Activated CD4-positive, alpha-beta T cell treated with anti-CD3 and anti-CD28 coated beads, Interleukin-2, amount 10 ng/mL, durations not matched to agents 24 days and 14 days (primary cell): ENCODE measurements around the gene FAM163B. TPM values are rescaled to one million over a fixed set of nuclear protein-coding genes. Genes with fewer than 3 reads are reported as not detected.
A peak's percentile ranks its signal among the peaks of the same experiment; 100 is the strongest.

Experiments used
- DNase-seq: peaks from one replicate; pipeline ENCODE4 v3.0.0; 2022
- H3K27ac Mint-ChIP-seq: one replicate; pipeline ENCODE4 v1.8.0; 2022; ENCODE audit warnings: mild to moderate bottlenecking, mixed read lengths
- H3K27me3 Mint-ChIP-seq: one replicate; pipeline ENCODE4 v1.8.0; 2022; ENCODE audit warnings: mixed read lengths
- H3K36me3 Mint-ChIP-seq: one replicate; pipeline ENCODE4 v1.8.0; 2022; ENCODE audit warnings: low read depth, mild to moderate bottlenecking, mixed read lengths
- H3K4me1 Mint-ChIP-seq: one replicate; pipeline ENCODE4 v1.8.0; 2021; ENCODE audit warnings: mixed read lengths
- H3K4me3 Mint-ChIP-seq: one replicate; pipeline ENCODE4 v1.8.0; 2022; ENCODE audit warnings: mild to moderate bottlenecking, moderate library complexity, mixed read lengths
- H3K9me3 Mint-ChIP-seq: one replicate; pipeline ENCODE4 v1.8.0; 2021; ENCODE audit warnings: mixed read lengths
- intact Hi-C: fragments of 100-400 bp; cut with micrococcal nuclease; formaldehyde crosslinking; loops from one replicate; pipeline ENCODE4 v1.15.1; 2023
- total RNA-seq: library from RNA; stranded (reverse); gene quantifications from 2 replicates; pipeline ENCODE4 v1.2.3, GENCODE V29; 2022

Gene FAM163B
- total RNA-seq, 1 donor from 2014 or later: not detected

- intact Hi-C loops: no loop called here
- Mint-ChIP-seq H3K36me3 (no peaks in the 10 kb centered on the region), H3K4me3 (no peak overlapping the region), H3K9me3 (peaks cover 12% of the 10 kb centered on the region), H3K4me1 (no peaks in the 10 kb centered on the region), H3K27ac (no peak overlapping the region), H3K27me3 (no peaks in the 10 kb centered on the region)
- DNase-seq: no peak
Measured at GRCh38 chr9:133591985-133592384, 17.2 kb downstream of the FAM163B start.

DNA sequence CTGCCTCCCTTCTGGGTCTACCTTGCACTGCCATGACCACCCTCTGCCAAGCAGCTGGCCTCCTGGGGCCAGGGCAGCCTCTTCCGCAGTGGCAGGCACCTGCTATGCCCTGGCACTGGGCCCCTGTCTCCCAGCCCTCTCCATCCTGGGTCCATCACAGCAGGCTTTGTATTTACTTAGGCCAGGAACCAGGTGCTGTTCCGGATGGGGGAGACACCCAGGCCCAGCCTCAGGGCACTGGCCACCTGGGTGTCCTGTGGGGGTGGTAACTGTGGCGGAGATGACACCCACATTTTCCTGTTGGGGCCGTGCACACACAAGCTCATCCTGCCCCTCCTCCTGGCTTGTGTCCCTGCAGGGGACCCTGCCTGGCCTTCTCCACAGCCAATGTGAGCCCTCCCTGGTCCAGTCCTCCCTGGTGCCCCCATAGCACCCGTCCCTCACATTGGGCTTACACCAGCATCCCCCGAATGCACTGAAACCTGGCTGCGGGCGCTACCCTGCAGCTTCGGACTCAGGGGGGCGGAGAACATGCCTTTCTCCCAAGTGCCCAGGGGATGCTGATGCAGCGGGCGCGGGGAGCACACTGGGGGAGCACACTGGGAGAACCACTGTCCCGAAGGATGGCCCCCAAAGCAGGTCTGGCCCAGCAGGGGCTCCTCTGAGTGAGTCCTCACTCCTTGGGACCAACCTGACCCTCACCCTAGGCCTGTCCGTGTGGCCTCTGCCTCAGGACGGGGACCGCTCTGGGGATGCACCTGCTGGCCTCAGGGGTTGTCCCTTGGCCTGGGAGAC, 17.9 kb downstream of the FAM163B start:
- Mint-ChIP-seq H3K9me3 (peaks cover 10% of the 10 kb centered on the region), H3K4me1 (no peaks in the 10 kb centered on the region), H3K27me3 (no peaks in the 10 kb centered on the region), H3K36me3 (no peaks in the 10 kb centered on the region), H3K4me3 (no peak overlapping the region), H3K27ac (no peak overlapping the region)
- intact Hi-C loops: no loop called here
- DNase-seq: no peak

DNA sequence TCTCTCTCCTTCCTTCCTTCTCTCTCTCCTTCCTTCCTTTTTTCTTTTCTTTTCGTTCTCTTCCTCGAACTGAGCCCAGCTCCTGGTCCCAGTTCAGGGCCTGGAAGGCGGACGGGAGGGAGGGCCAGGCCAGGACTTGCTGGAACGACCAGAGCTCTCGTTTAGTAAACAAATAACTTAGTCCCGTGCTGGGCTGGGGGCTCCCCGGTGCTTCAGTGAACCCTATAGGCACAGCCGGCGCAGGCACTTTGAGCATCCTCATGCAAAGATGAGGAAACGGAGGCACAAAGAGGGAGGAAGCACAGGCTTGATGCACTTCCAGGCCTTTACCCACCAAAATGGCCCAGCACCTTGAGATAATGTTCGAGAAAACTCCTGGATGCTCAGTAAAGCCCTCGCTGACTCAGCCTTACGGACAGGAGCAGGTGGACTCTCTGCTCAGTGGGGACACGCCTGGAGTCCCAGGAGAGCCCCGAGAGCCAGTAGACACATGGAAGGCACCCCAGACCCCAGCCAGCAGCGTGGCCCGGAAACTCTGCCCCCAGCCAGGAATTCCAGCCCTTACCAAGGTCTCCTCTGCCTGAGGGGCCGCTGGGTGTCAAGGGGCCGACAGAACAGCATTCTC, 18.8 kb downstream of the FAM163B start:
- intact Hi-C loops: no loop called here
- H3K4me3 Mint-ChIP-seq: no peak overlapping the region
- no peaks in the 10 kb centered on the region for H3K36me3 Mint-ChIP-seq
- H3K4me1 Mint-ChIP-seq: no peaks in the 10 kb centered on the region
- DNase-seq: no peak
- H3K27me3 Mint-ChIP-seq: peaks cover 4% of the 10 kb centered on the region
- H3K9me3 Mint-ChIP-seq: peaks cover 5% of the 10 kb centered on the region
- H3K27ac Mint-ChIP-seq: no peak overlapping the region

DNA sequence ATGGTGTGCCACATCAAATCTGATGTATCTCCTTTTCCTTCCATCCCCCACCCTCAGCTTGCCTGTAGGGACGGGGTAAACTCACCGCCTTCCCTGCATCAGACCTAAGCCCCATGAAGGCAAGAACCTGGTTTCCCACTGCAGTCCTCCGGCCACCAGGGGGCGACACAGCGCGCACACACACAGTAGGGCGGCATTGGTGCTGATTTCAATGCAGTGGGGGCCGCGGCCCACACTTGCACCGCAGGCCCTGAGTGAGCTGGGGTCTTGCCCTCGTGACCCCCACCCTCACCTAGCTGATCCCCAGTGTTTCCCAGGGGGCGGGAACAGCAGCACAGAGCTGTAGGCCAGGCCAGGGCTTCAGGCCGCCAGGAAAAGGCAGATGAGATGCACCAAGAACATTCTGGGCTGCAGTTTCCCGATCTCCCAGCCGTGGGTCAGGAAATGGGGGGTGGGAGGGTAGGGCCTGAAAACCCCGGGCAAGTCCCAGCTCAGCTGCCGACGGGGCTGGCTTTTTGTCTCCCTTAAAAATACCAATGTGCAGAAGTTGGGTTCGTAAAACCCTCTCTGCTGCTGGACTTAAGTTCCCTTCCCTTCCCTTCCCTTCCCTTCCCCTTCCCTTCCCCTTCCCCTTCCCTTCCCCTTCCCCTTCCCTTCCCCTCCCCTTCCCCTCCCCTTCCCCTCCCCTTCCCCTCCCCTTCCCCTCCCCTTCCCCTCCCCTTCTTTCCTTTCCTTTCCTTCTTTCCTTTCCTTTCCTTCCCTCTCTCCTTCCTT, 19.5 kb downstream of the FAM163B start:
- DNase-seq: peak; percentile 77
- Mint-ChIP-seq H3K4me1 (no peaks in the 10 kb centered on the region), H3K4me3 (no peak overlapping the region), H3K36me3 (no peaks in the 10 kb centered on the region), H3K9me3 (peaks cover 5% of the 10 kb centered on the region), H3K27ac (no peak overlapping the region), H3K27me3 (peaks cover 9% of the 10 kb centered on the region)
- intact Hi-C loops: loop anchor here (10.0 kb wide), 1 partner anchor 135 kb away; no protein-coding TSS in a partner anchor

DNA sequence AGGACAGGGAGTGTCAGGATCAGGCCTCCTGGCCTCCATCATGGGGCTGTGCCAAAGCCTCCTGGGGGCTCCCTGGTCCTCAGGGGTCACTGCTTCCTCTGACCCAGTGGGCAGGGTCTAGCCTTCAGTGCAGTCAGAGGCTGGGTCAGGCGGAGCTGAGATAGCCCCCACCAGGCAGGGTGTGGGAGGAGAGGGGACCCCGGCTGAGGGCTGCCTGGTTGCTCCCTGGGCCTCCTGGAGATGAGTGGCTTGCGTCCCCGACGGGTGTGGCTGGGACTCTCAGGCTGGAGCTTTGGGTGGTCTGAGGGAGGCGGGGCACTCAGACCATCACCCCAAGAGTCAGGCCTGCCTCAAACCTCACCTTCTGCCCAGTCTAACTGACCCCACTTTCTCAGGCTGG, 21.7 kb downstream of the FAM163B start:
- Mint-ChIP-seq H3K27me3 (peaks cover 17% of the 10 kb centered on the region), H3K4me1 (no peaks in the 10 kb centered on the region), H3K27ac (no peak overlapping the region), H3K9me3 (peaks cover 5% of the 10 kb centered on the region), H3K36me3 (no peaks in the 10 kb centered on the region), H3K4me3 (no peak overlapping the region)
- intact Hi-C loops: loop anchor here (10.0 kb wide), 1 partner anchor 137 kb away; no protein-coding TSS in a partner anchor
- no peak for DNase-seq

DNA sequence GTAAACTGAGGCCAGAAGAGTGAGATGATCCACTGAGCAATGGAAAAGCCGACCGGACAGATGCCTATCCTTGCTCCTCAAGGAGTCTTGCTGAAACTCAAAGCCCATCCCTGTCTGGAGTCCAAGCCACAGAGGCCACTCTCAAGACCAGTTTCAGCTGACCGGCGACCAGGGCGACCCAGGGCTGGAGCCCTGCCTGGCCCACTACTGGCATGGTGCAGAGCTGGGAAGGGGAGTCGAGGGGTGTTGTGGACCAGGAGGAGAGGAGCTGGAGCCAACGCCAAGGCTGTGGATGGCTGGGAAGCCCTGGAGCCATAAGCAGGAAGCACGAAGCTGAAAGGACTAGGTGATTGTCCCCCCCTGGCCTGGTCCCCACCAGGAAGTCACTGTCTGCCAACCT, 22.1 kb downstream of the FAM163B start:
- Mint-ChIP-seq H3K27me3 (peaks cover 17% of the 10 kb centered on the region), H3K36me3 (no peaks in the 10 kb centered on the region), H3K4me3 (no peak overlapping the region), H3K4me1 (no peaks in the 10 kb centered on the region), H3K9me3 (peaks cover 5% of the 10 kb centered on the region), H3K27ac (no peak overlapping the region)
- no peak for DNase-seq
- intact Hi-C loops: loop anchor here (10.0 kb wide), 1 partner anchor 138 kb away; no protein-coding TSS in a partner anchor

GRCh38 chr9:133585481-133586351, 23.5 kb downstream of the FAM163B start:
- H3K36me3 Mint-ChIP-seq: no peaks in the 10 kb centered on the region
- intact Hi-C loops: loop anchor here (10.0 kb wide), 1 partner anchor 139 kb away; no protein-coding TSS in a partner anchor
- no peak for DNase-seq

GRCh38 chr9:133584559-133585476, 24.4 kb downstream of the FAM163B start:
- Mint-ChIP-seq H3K36me3 (no peaks in the 10 kb centered on the region), H3K27ac (no peak overlapping the region), H3K4me3 (no peak overlapping the region), H3K4me1 (no peaks in the 10 kb centered on the region), H3K27me3 (peaks cover 22% of the 10 kb centered on the region), H3K9me3 (peaks cover 5% of the 10 kb centered on the region)
- intact Hi-C loops: loop anchor here (10.0 kb wide), 1 partner anchor 140 kb away; no protein-coding TSS in a partner anchor
- no peak for DNase-seq

More at GRCh38 chr9:133585481-133586351, 23.5 kb downstream of the FAM163B start:
- Mint-ChIP-seq H3K27ac (no peak overlapping the region), H3K4me1 (no peaks in the 10 kb centered on the region), H3K9me3 (peaks cover 5% of the 10 kb centered on the region), H3K27me3 (peaks cover 17% of the 10 kb centered on the region), H3K4me3 (no peak overlapping the region)

- no peak for DNase-seq
- intact Hi-C loops: loop anchor here (10.0 kb wide), 1 partner anchor 141 kb away; no protein-coding TSS in a partner anchor
- H3K27ac Mint-ChIP-seq: no peak overlapping the region
- peaks cover 25% of the 10 kb centered on the region for H3K27me3 Mint-ChIP-seq
- H3K36me3 Mint-ChIP-seq: no peaks in the 10 kb centered on the region
- H3K4me1 Mint-ChIP-seq: no peaks in the 10 kb centered on the region
- peaks cover 5% of the 10 kb centered on the region for H3K9me3 Mint-ChIP-seq
- no peak overlapping the region for H3K4me3 Mint-ChIP-seq
Measured at GRCh38 chr9:133584167-133584558, 25.0 kb downstream of the FAM163B start.

DNA sequence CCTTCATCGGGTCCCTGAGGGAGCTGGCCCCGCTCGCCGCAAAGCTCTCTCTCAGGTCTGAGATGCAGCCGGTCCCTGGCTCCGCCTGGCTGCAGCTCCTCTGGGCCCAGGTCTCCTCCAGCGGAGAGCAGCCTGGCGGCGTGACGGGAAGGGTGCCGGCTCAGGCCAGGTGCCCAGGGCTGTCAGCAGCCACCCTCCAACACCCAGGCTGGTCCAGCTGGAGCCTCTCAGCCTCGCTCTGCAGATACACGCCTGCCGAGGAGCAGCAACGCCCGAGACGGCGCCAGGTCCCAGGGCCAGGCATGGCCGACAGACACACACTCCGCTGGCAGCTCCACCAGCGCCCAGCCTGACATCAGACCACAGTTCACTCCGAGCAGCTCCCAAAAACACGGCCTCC, 25.6 kb downstream of the FAM163B start:
- Mint-ChIP-seq H3K9me3 (peaks cover 4% of the 10 kb centered on the region), H3K4me1 (no peaks in the 10 kb centered on the region), H3K4me3 (no peak overlapping the region), H3K27ac (no peak overlapping the region), H3K36me3 (no peaks in the 10 kb centered on the region), H3K27me3 (peaks cover 25% of the 10 kb centered on the region)
- intact Hi-C loops: loop anchor here (10.0 kb wide), 1 partner anchor 141 kb away; no protein-coding TSS in a partner anchor
- no peak for DNase-seq

DNA sequence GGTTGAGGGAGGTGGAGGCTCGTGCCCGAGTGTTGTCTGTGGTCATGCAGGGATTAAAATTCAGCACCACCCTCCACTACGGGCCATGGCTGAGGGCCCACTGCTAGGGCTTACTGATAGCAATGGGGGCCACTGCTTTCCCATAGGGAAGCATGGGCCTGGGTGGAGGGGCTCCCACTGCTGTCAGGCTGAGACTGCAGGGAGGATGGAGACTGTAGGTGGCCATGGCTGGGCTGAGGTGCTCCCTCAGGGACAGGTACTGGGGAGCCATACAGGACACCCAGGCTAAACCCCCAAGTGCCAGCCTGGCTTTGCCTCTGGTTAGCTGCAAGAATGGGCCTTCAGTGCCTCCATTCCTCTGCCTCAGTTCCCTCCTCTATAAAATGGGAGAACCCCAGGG, 26.1 kb downstream of the FAM163B start:
- Mint-ChIP-seq H3K4me1 (no peaks in the 10 kb centered on the region), H3K9me3 (no peaks in the 10 kb centered on the region), H3K4me3 (no peak overlapping the region), H3K27ac (no peak overlapping the region), H3K27me3 (peaks cover 25% of the 10 kb centered on the region), H3K36me3 (no peaks in the 10 kb centered on the region)
- intact Hi-C loops: loop anchor here (10.0 kb wide), 1 partner anchor 142 kb away; no protein-coding TSS in a partner anchor
- no peak for DNase-seq

DNA sequence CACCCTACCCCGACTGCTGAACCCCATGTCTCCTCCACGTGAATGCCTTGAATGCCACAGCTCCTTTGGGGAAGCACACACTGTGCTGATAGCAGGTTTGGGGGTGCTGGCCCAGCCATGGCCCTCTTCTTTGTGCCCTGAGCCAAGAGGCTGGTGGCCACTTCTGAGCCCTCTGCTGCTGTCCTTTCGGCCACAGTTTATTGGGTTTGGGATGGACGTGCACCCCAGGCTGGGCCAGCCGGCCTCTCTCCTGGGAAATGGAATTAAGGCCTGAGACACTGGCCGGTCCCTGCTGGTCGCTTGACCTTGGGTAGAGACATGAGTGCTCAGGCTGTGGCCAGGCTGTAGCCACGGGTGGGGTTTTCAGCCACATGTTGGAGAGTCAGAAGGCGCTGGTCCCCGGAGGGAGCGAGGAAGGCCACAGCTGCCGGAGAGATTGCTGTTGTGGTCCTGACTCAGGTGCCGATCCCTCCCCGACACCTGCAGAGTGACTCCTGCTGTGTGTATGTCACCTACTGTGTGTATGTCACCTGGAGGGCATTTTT, 26.6 kb downstream of the FAM163B start:
- intact Hi-C loops: loop anchor here (10.0 kb wide), 1 partner anchor 142 kb away; no protein-coding TSS in a partner anchor
- Mint-ChIP-seq H3K27me3 (peaks cover 25% of the 10 kb centered on the region), H3K4me3 (no peak overlapping the region), H3K36me3 (no peaks in the 10 kb centered on the region), H3K4me1 (no peaks in the 10 kb centered on the region), H3K27ac (no peak overlapping the region), H3K9me3 (no peaks in the 10 kb centered on the region)
- no peak for DNase-seq
